Measurements from ENCODE around the gene UNC5B.

The UNC5B gene

DNA sequence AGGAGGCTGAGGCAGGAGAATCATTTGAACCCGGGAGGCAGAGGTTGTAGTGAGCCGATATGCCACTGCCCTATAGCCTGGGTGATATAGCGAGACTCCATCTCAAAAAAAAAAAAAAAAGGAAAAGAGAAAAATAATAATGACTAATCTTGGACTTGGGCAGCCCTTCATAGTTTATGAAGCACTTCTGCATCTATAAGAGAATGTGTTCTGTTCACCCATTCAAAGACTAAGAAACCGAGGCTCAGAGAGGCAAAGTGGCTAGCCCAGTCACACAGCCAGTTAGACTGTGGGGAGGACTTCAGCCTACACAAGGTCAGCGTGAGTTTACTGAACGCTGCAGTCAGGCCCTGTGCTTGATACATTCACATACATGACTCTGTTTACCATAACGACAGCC lies 46.9 kb downstream of the UNC5B start:
- TF ChIP-seq EZH2 (optimal IDR thresholded peaks at IDR 0.05; ENCODE audit: low read depth, low read length) (no peak), CTCF (IDR thresholded peaks at IDR 0.05; ENCODE audit: low read length) (no peak), EZH2phosphoT487 (IDR thresholded peaks at IDR 0.05; ENCODE audit: low read length) (no peak)
- H3K9me3 ChIP-seq (replicated peaks; ENCODE audit: insufficient read depth, low read length): no peaks in the 10 kb centered on the region
- no peak for DNase-seq
- no peak overlapping the region for H3K4me3 ChIP-seq (ENCODE audit: low read length)
- H3K9ac ChIP-seq (ENCODE audit: low read length): no peak overlapping the region
- H3K36me3 ChIP-seq (replicated peaks; ENCODE audit: insufficient read depth, low read length): no peaks in the 10 kb centered on the region
- no peak overlapping the region for H3K4me2 ChIP-seq (ENCODE audit: low read depth, low read length)
- H3K79me2 ChIP-seq (ENCODE audit: low read length): no peaks in the 10 kb centered on the region
- H3K4me1 ChIP-seq (ENCODE audit: low read length): no peaks in the 10 kb centered on the region
- H4K20me1 ChIP-seq (ENCODE audit: insufficient read depth, low read length): no peaks in the 10 kb centered on the region
- H3K27me3 ChIP-seq (replicated peaks; ENCODE audit: insufficient read depth, low read length): peaks cover 72% of the 10 kb centered on the region
- no peak overlapping the region for H3K27ac ChIP-seq (ENCODE audit: low read length)
- H3K9me2 ChIP-seq (replicated peaks; ENCODE audit: insufficient read depth, low read length): no peaks in the 10 kb centered on the region
- no peak overlapping the region for H2AFZ ChIP-seq (ENCODE audit: low read length)
- H3F3A ChIP-seq (ENCODE audit: insufficient read depth, low read length): no peaks in the 10 kb centered on the region

DNA sequence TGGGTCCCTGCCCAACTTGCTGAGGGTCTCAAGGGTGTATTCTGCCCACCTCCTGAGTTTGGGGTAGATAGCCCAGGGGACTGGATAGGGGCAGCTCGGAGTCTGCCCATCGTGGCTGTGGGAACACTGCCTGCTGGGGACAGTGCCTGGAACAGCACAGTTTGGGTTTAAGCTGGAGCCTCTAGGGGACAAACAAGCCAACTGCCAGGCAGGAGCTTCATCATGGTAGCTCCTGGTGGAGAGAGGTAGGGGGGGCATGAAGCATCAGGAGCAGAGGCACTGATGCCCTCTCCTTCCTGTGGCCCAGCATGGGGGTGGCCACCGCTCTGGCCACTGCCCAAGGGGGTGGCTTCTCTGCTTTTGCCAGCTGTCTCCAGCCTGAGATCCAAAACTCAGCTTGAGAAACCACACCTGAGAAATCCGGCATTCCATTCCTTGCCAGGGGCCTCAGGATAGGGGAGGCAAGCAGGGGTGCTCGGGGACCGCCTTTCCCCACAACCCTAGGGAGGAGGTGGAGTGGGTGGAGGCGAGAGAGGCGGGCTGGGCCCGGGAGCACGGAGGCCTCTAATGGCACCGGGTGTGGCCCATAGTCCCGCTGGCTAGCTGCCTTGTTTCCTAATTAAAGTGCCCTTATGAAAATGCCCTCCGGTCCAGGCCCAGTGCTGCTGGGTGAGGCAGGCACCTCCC lies 47.6 kb downstream of the UNC5B start:
- H3K27ac ChIP-seq (ENCODE audit: low read length): no peak overlapping the region
- TF ChIP-seq EZH2phosphoT487 (IDR thresholded peaks at IDR 0.05; ENCODE audit: low read length): no peak
- TF ChIP-seq EZH2 (optimal IDR thresholded peaks at IDR 0.05; ENCODE audit: low read depth, low read length): no peak
- no peak for TF ChIP-seq CTCF (IDR thresholded peaks at IDR 0.05; ENCODE audit: low read length)
- H3F3A ChIP-seq (ENCODE audit: insufficient read depth, low read length): no peaks in the 10 kb centered on the region
- no peaks in the 10 kb centered on the region for H3K79me2 ChIP-seq (ENCODE audit: low read length)
- DNase-seq: no peak
- peaks cover 78% of the 10 kb centered on the region for H3K27me3 ChIP-seq (replicated peaks; ENCODE audit: insufficient read depth, low read length)
- no peak overlapping the region for H3K4me3 ChIP-seq (ENCODE audit: low read length)
- no peak overlapping the region for H3K4me2 ChIP-seq (ENCODE audit: low read depth, low read length)
- no peaks in the 10 kb centered on the region for H3K9me2 ChIP-seq (replicated peaks; ENCODE audit: insufficient read depth, low read length)
- H3K9me3 ChIP-seq (replicated peaks; ENCODE audit: insufficient read depth, low read length): no peaks in the 10 kb centered on the region
- no peaks in the 10 kb centered on the region for H3K36me3 ChIP-seq (replicated peaks; ENCODE audit: insufficient read depth, low read length)
- no peaks in the 10 kb centered on the region for H3K4me1 ChIP-seq (ENCODE audit: low read length)
- no peaks in the 10 kb centered on the region for H4K20me1 ChIP-seq (ENCODE audit: insufficient read depth, low read length)
- H2AFZ ChIP-seq (ENCODE audit: low read length): no peak overlapping the region
- no peak overlapping the region for H3K9ac ChIP-seq (ENCODE audit: low read length)

DNA sequence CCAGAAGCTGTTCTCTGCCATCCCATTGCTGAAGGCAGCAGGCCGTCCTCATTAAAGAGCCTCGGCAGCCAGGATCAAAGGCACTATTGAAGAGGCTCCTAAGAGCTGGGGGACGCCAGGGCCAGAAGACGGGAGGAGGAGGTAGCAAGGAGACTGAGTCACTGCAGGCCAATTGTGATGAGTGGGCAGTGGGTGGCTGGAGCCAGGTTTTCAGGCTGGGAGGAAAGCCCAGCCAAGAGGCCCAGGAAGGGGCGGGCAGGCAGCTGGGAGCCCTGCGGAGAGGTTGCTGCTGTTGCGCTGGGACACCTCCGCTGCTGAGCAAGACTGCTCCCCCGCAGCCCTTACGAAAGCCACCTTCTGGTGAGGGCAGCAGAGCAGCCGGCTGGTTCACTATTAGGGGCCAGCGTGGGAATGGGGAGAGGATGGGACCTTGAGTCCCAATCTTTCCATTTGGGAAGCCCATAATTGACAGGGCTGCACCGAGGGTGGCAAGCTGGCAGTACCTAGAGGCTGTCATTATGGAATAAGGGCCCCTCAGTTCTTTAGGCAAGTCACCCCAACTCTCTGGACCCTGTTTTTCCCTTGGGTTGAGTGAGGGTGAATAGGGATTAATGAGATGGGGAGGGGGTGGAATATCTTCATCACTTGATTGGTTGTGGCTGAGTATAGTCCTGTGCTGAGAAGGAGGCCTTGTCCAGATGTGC lies 48.4 kb downstream of the UNC5B start:
- no peak overlapping the region for H3K9ac ChIP-seq (ENCODE audit: low read length)

More for the DNA sequence above, 48.4 kb downstream of the UNC5B start:
- Histone ChIP-seq H3K4me1 (ENCODE audit: low read length) (no peaks in the 10 kb centered on the region), H3K4me3 (ENCODE audit: low read length) (no peak overlapping the region), H3K9me2 (replicated peaks; ENCODE audit: insufficient read depth, low read length) (no peaks in the 10 kb centered on the region), H3K79me2 (ENCODE audit: low read length) (no peaks in the 10 kb centered on the region), H4K20me1 (ENCODE audit: insufficient read depth, low read length) (no peaks in the 10 kb centered on the region), H3K4me2 (ENCODE audit: low read depth, low read length) (no peak overlapping the region), H3K27ac (ENCODE audit: low read length) (no peak overlapping the region), H3K36me3 (replicated peaks; ENCODE audit: insufficient read depth, low read length) (no peaks in the 10 kb centered on the region), H2AFZ (ENCODE audit: low read length) (no peak overlapping the region), H3K9me3 (replicated peaks; ENCODE audit: insufficient read depth, low read length) (no peaks in the 10 kb centered on the region), H3K27me3 (replicated peaks; ENCODE audit: insufficient read depth, low read length) (peaks cover 80% of the 10 kb centered on the region), H3F3A (ENCODE audit: insufficient read depth, low read length) (no peaks in the 10 kb centered on the region)
- DNase-seq: no peak
- TF ChIP-seq EZH2phosphoT487 (IDR thresholded peaks at IDR 0.05; ENCODE audit: low read length): no peak
- TF ChIP-seq EZH2 (optimal IDR thresholded peaks at IDR 0.05; ENCODE audit: low read depth, low read length): no peak
- TF ChIP-seq CTCF (IDR thresholded peaks at IDR 0.05; ENCODE audit: low read length): no peak
